Breast epithelium (tissue), 4 donors: ENCODE measurements around the gene DMD. TPM values are rescaled to one million over a fixed set of nuclear protein-coding genes. Genes with fewer than 3 reads are reported as not detected.

Experiments
- DNase-seq, 2 donors: peaks; one replicate each; pipeline ENCODE4 v3.0.0-alpha.2; 2019; ENCODE audit warnings: low spot score in 2 of 2
- H3K27ac ChIP-seq, 2 donors: fragments of 200-600 bp; sonication (generic) in 1 of 2; one replicate each; pipeline ENCODE4 v1.5.1; 2016 to 2019; ENCODE audit warnings: mild to moderate bottlenecking in 1 of 2
- H3K27me3 ChIP-seq, 2 donors: fragments of 200-600 bp; sonication (generic) in 1 of 2; one replicate each; pipeline versions ENCODE4 v1.5.1 to v1.6.0; 2017 to 2019; ENCODE audit warnings: control low read depth in 1 of 2, mild to moderate bottlenecking in 1 of 2
- H3K36me3 ChIP-seq: fragments of 200-600 bp; one replicate; pipeline ENCODE4 v1.5.1; 2019
- H3K4me1 ChIP-seq, 2 donors: fragments of 200-600 bp; sonication (generic); one replicate each; pipeline ENCODE4 v1.5.1; 2016 to 2019; ENCODE audit warnings: control low read depth in 1 of 2
- H3K4me3 ChIP-seq, 3 donors: fragments of 200-600 bp; sonication (generic); 1 replicate in 2 of 3; 2 replicates in 1 of 3; pipeline ENCODE4 v1.5.1; 2016 to 2019; ENCODE audit warnings: mild to moderate bottlenecking in 3 of 3, moderate library complexity in 2 of 3
- H3K9me3 ChIP-seq, 2 donors: fragments of 200-600 bp; sonication (generic) in 1 of 2; one replicate each; pipeline ENCODE4 v1.5.1; 2016 to 2019; ENCODE audit warnings: control low read depth in 1 of 2
- CTCF ChIP-seq, 3 donors: fragments of 450-650 bp; IDR thresholded peaks; one replicate each; pipeline ENCODE4 v1.5.1; 2016 to 2017; ENCODE audit warnings: antibody characterized with exemption in 3 of 3, mild to moderate bottlenecking in 3 of 3, moderate library complexity in 3 of 3
- POLR2A ChIP-seq: fragments of 450-650 bp; IDR thresholded peaks from one replicate; pipeline ENCODE4 v1.6.1; 2016; ENCODE audit warnings: antibody characterized with exemption, mild to moderate bottlenecking, moderate library complexity
- POLR2AphosphoS5 ChIP-seq, 3 donors: sonication (generic); formaldehyde crosslinking; IDR thresholded peaks; one replicate each; pipeline ENCODE4 v1.6.1; 2017; ENCODE audit warnings: antibody characterized with exemption in 3 of 3
- intact Hi-C: fragments of 100-400 bp; cut with DNase I; formaldehyde crosslinking; loops from one replicate; pipeline ENCODE4 v1.15.1; 2023; ENCODE audit warnings: low total_unique reads
- total RNA-seq, 3 donors: library from RNA; depleted of rRNA; stranded (reverse); fragments of >200 nt; gene quantifications; one replicate each; pipeline ENCODE4 v1.1.0, GENCODE V29; 2016

Gene DMD
- total RNA-seq, 3 donors from 2014 or later = 57.0 to 135 (median 65.2) TPM

- intact Hi-C loops = no loop called here
- H3K36me3 ChIP-seq = no peaks in the 10 kb centered on the region
- no peaks in the 10 kb centered on the region for H3K9me3 ChIP-seq
- no peak for DNase-seq
- no peak overlapping the region for H3K4me3 ChIP-seq
- H3K27ac ChIP-seq = no peak overlapping the region
- no peaks in the 10 kb centered on the region for H3K4me1 ChIP-seq
- TF ChIP-seq POLR2AphosphoS5 (IDR thresholded peaks at IDR 0.05) (no peak), CTCF (IDR thresholded peaks at IDR 0.05) (no peak), POLR2A (no peak)
- H3K27me3 ChIP-seq = no peaks in the 10 kb centered on the region
Measured at GRCh38 chrX:31981546-31982062, 1229.7 kb downstream of the DMD start.

- no peak for DNase-seq
- Histone ChIP-seq H3K27me3 (peaks cover 0 to 10% of the 10 kb centered on the region in 2 donors), H3K36me3 (no peaks in the 10 kb centered on the region), H3K27ac (no peak overlapping the region), H3K9me3 (no peaks in the 10 kb centered on the region), H3K4me3 (no peak overlapping the region), H3K4me1 (no peaks in the 10 kb centered on the region)
- intact Hi-C loops = no loop called here
- TF ChIP-seq POLR2AphosphoS5 (IDR thresholded peaks at IDR 0.05) (no peak), CTCF (IDR thresholded peaks at IDR 0.05) (no peak), POLR2A (no peak)
Measured at GRCh38 chrX:31969714-31970113, 1241.6 kb downstream of the DMD start.

GRCh38 chrX:31962256-31962655 is 1249.1 kb downstream of the DMD start:
- Histone ChIP-seq H3K36me3 (no peaks in the 10 kb centered on the region), H3K27ac (no peak overlapping the region), H3K9me3 (no peaks in the 10 kb centered on the region), H3K27me3 (no peaks in the 10 kb centered on the region), H3K4me1 (no peaks in the 10 kb centered on the region), H3K4me3 (no peak overlapping the region)
- intact Hi-C loops = no loop called here
- no peak for TF ChIP-seq POLR2A
- TF ChIP-seq CTCF (IDR thresholded peaks at IDR 0.05) = no peak
- no peak for DNase-seq

- TF ChIP-seq POLR2AphosphoS5 (IDR thresholded peaks at IDR 0.05) = no peak
- no peak for TF ChIP-seq CTCF (IDR thresholded peaks at IDR 0.05)
- no peak for TF ChIP-seq POLR2A
- H3K4me3 ChIP-seq = no peak overlapping the region
- intact Hi-C loops = loop anchor here (5.0 kb wide), 1 partner anchor 388 kb away; no protein-coding TSS in a partner anchor
- no peak for DNase-seq
- no peak overlapping the region for H3K27ac ChIP-seq
- H3K27me3 ChIP-seq = peaks cover 0 to 4% of the 10 kb centered on the region in 2 donors
- H3K9me3 ChIP-seq = no peaks in the 10 kb centered on the region
- H3K4me1 ChIP-seq = no peaks in the 10 kb centered on the region
- H3K36me3 ChIP-seq = no peaks in the 10 kb centered on the region
Measured at GRCh38 chrX:31934842-31935370, 1276.4 kb downstream of the DMD start.

- no peaks in the 10 kb centered on the region for H3K4me1 ChIP-seq
- DNase-seq = no peak
- peaks cover 0 to 4% of the 10 kb centered on the region in 2 donors for H3K27me3 ChIP-seq
- no peak overlapping the region for H3K27ac ChIP-seq
- intact Hi-C loops = no loop called here
- no peak overlapping the region for H3K4me3 ChIP-seq
- H3K9me3 ChIP-seq = no peaks in the 10 kb centered on the region
- TF ChIP-seq POLR2A (no peak), POLR2AphosphoS5 (IDR thresholded peaks at IDR 0.05) (no peak), CTCF (IDR thresholded peaks at IDR 0.05) (no peak)
- H3K36me3 ChIP-seq = no peaks in the 10 kb centered on the region
Measured at GRCh38 chrX:31934015-31934414, 1277.3 kb downstream of the DMD start.
